Uterus (tissue), 4 donors: ENCODE measurements around the gene CNOT4. TPM values are rescaled to one million over a fixed set of nuclear protein-coding genes. Genes with fewer than 3 reads are reported as not detected.

Source experiments
- DNase-seq, 2 donors: peaks; one replicate each; pipeline ENCODE4 v3.0.0-alpha.2; 2019 to 2020
- H3K27ac ChIP-seq, 2 donors: fragments of 200-600 bp; sonication (generic); 1 replicate in 1 of 2; 2 replicates in 1 of 2; pipeline ENCODE4 v1.5.1; 2016 to 2018
- H3K27me3 ChIP-seq, 2 donors: fragments of 200-600 bp; sonication (generic); one replicate each; pipeline ENCODE4 v1.5.1; 2018 to 2019; ENCODE audit warnings: control low read depth in 1 of 2
- H3K36me3 ChIP-seq, 2 donors: fragments of 200-600 bp; sonication (generic); one replicate each; pipeline ENCODE4 v1.5.1; 2019; ENCODE audit warnings: control low read depth in 1 of 2
- H3K4me1 ChIP-seq, 2 donors: fragments of 200-600 bp; sonication (generic); one replicate each; pipeline ENCODE4 v1.5.1; 2018 to 2019; ENCODE audit warnings: control low read depth in 1 of 2
- H3K4me3 ChIP-seq, 2 donors: fragments of 200-600 bp; sonication (generic); 1 replicate in 1 of 2; 2 replicates in 1 of 2; pipeline ENCODE4 v1.5.1; 2018 to 2019; ENCODE audit warnings: mild to moderate bottlenecking in 1 of 2
- H3K9me3 ChIP-seq, 2 donors: fragments of 200-600 bp; sonication (generic); one replicate each; pipeline ENCODE4 v1.5.1; 2019; ENCODE audit warnings: control low read depth in 1 of 2
- CTCF ChIP-seq, 4 experiments: fragments of 200-600 bp in 2 of 4; fragments of 450-650 bp in 2 of 4; sonication (generic) in 2 of 4; IDR thresholded peaks; one replicate each; pipeline ENCODE4 v1.5.1; 2016 to 2019; ENCODE audit warnings: antibody characterized with exemption in 4 of 4, mild to moderate bottlenecking in 2 of 4, moderate library complexity in 1 of 4
- POLR2A ChIP-seq, 2 donors: fragments of 450-650 bp; IDR thresholded peaks; one replicate each; pipeline ENCODE4 v1.6.1; 2016; ENCODE audit warnings: antibody characterized with exemption in 2 of 2, mild to moderate bottlenecking in 1 of 2, moderate library complexity in 1 of 2
- intact Hi-C: fragments of 100-400 bp; cut with DNase I; formaldehyde crosslinking; loops from one replicate; pipeline ENCODE4 v1.15.1; 2023; ENCODE audit warnings: low total_unique reads
- total RNA-seq, 4 donors: library from RNA; depleted of rRNA in 3 of 4; stranded (reverse); fragments of >200 nt in 3 of 4; gene quantifications; one replicate each; pipeline versions ENCODE4 v1.1.0 to v1.2.4, GENCODE V29; 2014 to 2023
- donor health status: DM: yes; HTN: yes; CAD: no.

CNOT4 gene
- total RNA-seq, 4 donors from 2014 or later: 13.2 to 35.6 (median 20.6) TPM

GRCh38 chr7:135374736-135375135, 135.2 kb downstream of the CNOT4 start:
- no peaks in the 10 kb centered on the region for H3K9me3 ChIP-seq
- H3K36me3 ChIP-seq: no peaks in the 10 kb centered on the region
- no peaks in the 10 kb centered on the region for H3K4me1 ChIP-seq
- no peak for DNase-seq
- intact Hi-C loops: no loop called here
- H3K4me3 ChIP-seq: no peak overlapping the region
- H3K27me3 ChIP-seq: no peaks in the 10 kb centered on the region
- TF ChIP-seq CTCF (IDR thresholded peaks at IDR 0.05): no peak
- no peak for TF ChIP-seq POLR2A (IDR thresholded peaks at IDR 0.05)
- no peak overlapping the region for H3K27ac ChIP-seq

- H3K27ac ChIP-seq: no peak overlapping the region
- intact Hi-C loops: no loop called here
- no peaks in the 10 kb centered on the region for H3K36me3 ChIP-seq
- H3K9me3 ChIP-seq: no peaks in the 10 kb centered on the region
- no peak for TF ChIP-seq POLR2A (IDR thresholded peaks at IDR 0.05)
- no peak for TF ChIP-seq CTCF (IDR thresholded peaks at IDR 0.05)
- no peaks in the 10 kb centered on the region for H3K27me3 ChIP-seq
- no peaks in the 10 kb centered on the region for H3K4me1 ChIP-seq
- DNase-seq: no peak
- no peak overlapping the region for H3K4me3 ChIP-seq
These were observed 137.7 kb downstream of the CNOT4 start for GRCh38 chr7:135372222-135372621.

DNA sequence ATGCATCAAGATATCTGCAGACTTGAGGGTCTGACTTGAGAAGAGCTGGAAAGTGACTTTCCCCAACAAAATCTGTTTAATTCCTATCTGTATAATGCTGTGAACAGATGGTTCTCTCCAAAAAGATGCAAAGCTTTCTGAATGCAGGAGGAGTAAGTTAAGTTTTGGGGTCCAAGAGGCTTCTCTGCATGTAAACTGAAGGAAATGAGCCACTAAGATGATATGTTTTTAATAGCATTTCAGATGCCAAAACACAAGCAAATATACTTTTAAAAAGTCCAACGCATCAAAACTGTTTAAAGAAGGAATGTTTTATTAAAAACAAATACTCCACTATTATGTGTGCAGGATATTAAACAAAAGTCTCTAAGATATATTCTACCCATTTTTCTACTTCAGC, 139.2 kb downstream of the CNOT4 start:
- DNase-seq: no peak
- Histone ChIP-seq H3K4me3 (no peak overlapping the region), H3K9me3 (no peaks in the 10 kb centered on the region), H3K27ac (no peak overlapping the region), H3K36me3 (no peaks in the 10 kb centered on the region), H3K27me3 (no peaks in the 10 kb centered on the region), H3K4me1 (no peaks in the 10 kb centered on the region)
- no peak for TF ChIP-seq POLR2A (IDR thresholded peaks at IDR 0.05)
- intact Hi-C loops: no loop called here

- H3K27me3 ChIP-seq: no peaks in the 10 kb centered on the region
- no peaks in the 10 kb centered on the region for H3K36me3 ChIP-seq
- intact Hi-C loops: no loop called here
- no peaks in the 10 kb centered on the region for H3K4me1 ChIP-seq
- no peaks in the 10 kb centered on the region for H3K9me3 ChIP-seq
- no peak overlapping the region for H3K27ac ChIP-seq
- TF ChIP-seq POLR2A (IDR thresholded peaks at IDR 0.05): no peak
- no peak for TF ChIP-seq CTCF (IDR thresholded peaks at IDR 0.05)
- no peak for DNase-seq
- no peak overlapping the region for H3K4me3 ChIP-seq
These were observed 140.5 kb downstream of the CNOT4 start for GRCh38 chr7:135369405-135369804.

GRCh38 chr7:135368416-135369186, 141.3 kb downstream of the CNOT4 start:
- no peaks in the 10 kb centered on the region for H3K9me3 ChIP-seq
- TF ChIP-seq CTCF (IDR thresholded peaks at IDR 0.05): no peak
- no peak for TF ChIP-seq POLR2A (IDR thresholded peaks at IDR 0.05)
- no peak overlapping the region for H3K4me3 ChIP-seq
- H3K27ac ChIP-seq: no peak overlapping the region
- H3K36me3 ChIP-seq: no peaks in the 10 kb centered on the region
- intact Hi-C loops: no loop called here
- H3K27me3 ChIP-seq: no peaks in the 10 kb centered on the region
- no peaks in the 10 kb centered on the region for H3K4me1 ChIP-seq
- DNase-seq: no peak
